Nephron progenitor cell (in vitro differentiated cells): Measurements from ENCODE around the gene LCE3C.

Experiments used
- DNase-seq: peaks from one replicate; pipeline ENCODE4 v3.0.0; 2021
- H3K27ac Mint-ChIP-seq: 2 replicates; pipeline ENCODE4 v1.8.0; 2021; ENCODE audit warnings: mild to moderate bottlenecking, moderate library complexity, mixed read lengths
- H3K27me3 Mint-ChIP-seq: 2 replicates; pipeline ENCODE4 v1.8.0; 2021; ENCODE audit warnings: mild to moderate bottlenecking, low read depth, mixed read lengths; ENCODE audit not compliant: poor library complexity
- H3K36me3 Mint-ChIP-seq: 2 replicates; pipeline ENCODE4 v1.8.0; 2021; ENCODE audit warnings: low read depth, mixed read lengths
- H3K4me1 Mint-ChIP-seq: 2 replicates; pipeline ENCODE4 v1.8.0; 2021; ENCODE audit warnings: mixed read lengths
- H3K4me3 Mint-ChIP-seq: 2 replicates; pipeline ENCODE4 v1.8.0; 2021; ENCODE audit warnings: mild to moderate bottlenecking, moderate library complexity, mixed read lengths
- H3K9me3 Mint-ChIP-seq: 2 replicates; pipeline ENCODE4 v1.8.0; 2021; ENCODE audit warnings: mild to moderate bottlenecking, moderate library complexity, mixed read lengths
- TF ChIP-seq, protein P1 (sequence below): fragments of 200-600 bp; sonication (generic); IDR thresholded peaks from 2 replicates; pipeline ENCODE4 v1.5.0; 2021; ENCODE audit warnings: antibody characterized with exemption

Gene LCE3C

DNA sequence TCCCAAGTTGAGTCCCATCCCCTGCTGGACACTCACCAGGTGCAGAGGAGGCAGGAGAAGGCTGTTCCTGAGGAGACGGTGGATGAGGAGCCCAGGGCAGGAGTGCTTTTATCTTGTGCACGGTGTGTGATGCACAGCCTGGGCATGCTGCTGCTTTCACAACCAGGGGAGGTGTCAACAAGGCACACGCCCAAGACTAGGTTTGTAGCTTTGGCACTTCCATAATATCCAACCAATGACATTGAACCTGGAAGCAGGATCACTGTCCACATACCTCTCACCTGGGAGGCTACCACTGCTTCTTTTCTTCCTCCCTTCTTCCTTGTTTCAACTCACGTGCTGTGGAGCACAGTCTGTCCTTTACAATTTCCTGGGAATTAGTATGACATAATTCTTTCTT is 19.6 kb upstream of the LCE3C start, which contains the start of gene LCE3D:
Gene LCE3D (minus strand): TSS at position 84 of the 400 bp plus-strand sequence. CDS start 580 bp downstream, outside the sequence.
- Mint-ChIP-seq H3K27me3 (peaks cover 4% of the 10 kb centered on the region), H3K4me3 (no peak within 1 kb of the TSS)

DNA sequence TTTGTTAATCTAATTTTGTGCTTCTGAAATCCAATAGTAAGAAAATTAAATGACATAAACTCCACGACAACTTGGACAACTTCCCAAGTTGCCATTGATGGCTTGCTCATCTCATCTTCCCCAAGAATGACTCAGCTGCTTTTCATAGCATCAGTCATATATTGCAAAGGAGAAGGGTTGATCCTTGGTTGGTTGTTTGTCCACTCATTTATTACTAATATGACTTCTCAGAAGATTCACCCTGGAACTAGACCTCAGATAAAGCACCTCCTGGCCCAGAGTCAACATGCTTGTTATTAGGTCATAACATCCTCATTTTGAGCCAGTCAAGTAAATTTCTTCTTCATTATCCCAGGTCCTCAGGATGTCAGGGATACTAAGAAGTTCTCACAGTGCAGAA is 17.4 kb upstream of the LCE3C start:
- Mint-ChIP-seq H3K27ac (no peak overlapping the region), H3K36me3 (no peaks in the 10 kb centered on the region), H3K4me3 (no peak overlapping the region), H3K9me3 (peaks cover 62% of the 10 kb centered on the region), H3K27me3 (no peaks in the 10 kb centered on the region), H3K4me1 (no peaks in the 10 kb centered on the region)
- no peak for DNase-seq
- TF ChIP-seq, protein P1, sequence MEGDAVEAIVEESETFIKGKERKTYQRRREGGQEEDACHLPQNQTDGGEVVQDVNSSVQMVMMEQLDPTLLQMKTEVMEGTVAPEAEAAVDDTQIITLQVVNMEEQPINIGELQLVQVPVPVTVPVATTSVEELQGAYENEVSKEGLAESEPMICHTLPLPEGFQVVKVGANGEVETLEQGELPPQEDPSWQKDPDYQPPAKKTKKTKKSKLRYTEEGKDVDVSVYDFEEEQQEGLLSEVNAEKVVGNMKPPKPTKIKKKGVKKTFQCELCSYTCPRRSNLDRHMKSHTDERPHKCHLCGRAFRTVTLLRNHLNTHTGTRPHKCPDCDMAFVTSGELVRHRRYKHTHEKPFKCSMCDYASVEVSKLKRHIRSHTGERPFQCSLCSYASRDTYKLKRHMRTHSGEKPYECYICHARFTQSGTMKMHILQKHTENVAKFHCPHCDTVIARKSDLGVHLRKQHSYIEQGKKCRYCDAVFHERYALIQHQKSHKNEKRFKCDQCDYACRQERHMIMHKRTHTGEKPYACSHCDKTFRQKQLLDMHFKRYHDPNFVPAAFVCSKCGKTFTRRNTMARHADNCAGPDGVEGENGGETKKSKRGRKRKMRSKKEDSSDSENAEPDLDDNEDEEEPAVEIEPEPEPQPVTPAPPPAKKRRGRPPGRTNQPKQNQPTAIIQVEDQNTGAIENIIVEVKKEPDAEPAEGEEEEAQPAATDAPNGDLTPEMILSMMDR, result no peak

More for the DNA sequence above, 19.6 kb upstream of the LCE3C start, which contains the start of gene LCE3D:
- Mint-ChIP-seq H3K27ac (no peak within 1 kb of the TSS), H3K4me1 (no peaks in the 10 kb centered on the region), H3K9me3 (peaks cover 74% of the 10 kb centered on the region), H3K36me3 (no peaks in the 10 kb centered on the region)
- no peak for DNase-seq
- TF ChIP-seq, protein P1, result no peak

DNA sequence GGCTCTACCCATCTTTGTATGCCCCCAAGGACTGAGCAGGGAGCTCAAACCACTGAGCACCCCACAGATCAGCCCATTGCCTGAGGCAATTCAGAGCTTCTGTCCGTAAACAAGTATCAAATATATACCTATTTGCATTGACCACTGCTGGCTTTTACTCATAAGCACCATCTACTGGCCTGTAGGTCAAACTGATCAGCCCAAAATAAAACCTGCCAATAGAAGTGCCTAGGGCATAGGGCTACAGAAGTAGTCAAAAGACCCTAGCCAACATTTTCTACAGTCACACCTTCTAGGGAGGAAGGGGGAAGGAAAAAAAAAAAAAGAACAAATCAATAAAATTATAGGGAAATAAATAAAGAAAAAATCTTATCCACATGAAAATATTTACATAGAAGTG is 14.4 kb upstream of the LCE3C start:
- no peak for DNase-seq
- Mint-ChIP-seq H3K27ac (no peak overlapping the region), H3K36me3 (no peaks in the 10 kb centered on the region), H3K27me3 (no peaks in the 10 kb centered on the region), H3K9me3 (peaks cover 53% of the 10 kb centered on the region), H3K4me3 (no peak overlapping the region), H3K4me1 (no peaks in the 10 kb centered on the region)
- TF ChIP-seq, protein P1, result no peak

DNA sequence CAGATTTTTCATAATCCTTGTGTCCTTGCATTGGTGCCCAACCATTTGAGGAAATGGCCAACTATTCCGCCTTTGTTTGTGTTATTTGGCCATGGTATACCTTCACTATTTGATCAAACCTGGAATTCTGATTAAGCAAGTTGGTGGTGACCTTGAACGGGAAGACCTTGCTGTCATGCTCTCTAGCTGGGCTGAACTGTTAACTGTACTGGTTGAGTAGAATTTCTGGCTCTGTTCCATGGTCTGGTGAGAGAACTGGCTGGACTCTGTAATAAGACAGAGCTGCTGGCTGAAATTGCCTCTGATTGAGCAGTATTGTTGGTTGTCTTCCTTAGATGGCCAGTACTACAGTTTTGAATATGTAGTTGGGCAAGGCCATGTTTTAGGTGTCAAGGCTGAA is 3.0 kb upstream of the LCE3C start:
- Mint-ChIP-seq H3K4me1 (no peaks in the 10 kb centered on the region), H3K4me3 (no peak overlapping the region), H3K36me3 (no peaks in the 10 kb centered on the region), H3K27me3 (peaks cover 10% of the 10 kb centered on the region), H3K27ac (no peak overlapping the region), H3K9me3 (peaks cover 50% of the 10 kb centered on the region)
- TF ChIP-seq, protein P1, result no peak
- no peak for DNase-seq

DNA sequence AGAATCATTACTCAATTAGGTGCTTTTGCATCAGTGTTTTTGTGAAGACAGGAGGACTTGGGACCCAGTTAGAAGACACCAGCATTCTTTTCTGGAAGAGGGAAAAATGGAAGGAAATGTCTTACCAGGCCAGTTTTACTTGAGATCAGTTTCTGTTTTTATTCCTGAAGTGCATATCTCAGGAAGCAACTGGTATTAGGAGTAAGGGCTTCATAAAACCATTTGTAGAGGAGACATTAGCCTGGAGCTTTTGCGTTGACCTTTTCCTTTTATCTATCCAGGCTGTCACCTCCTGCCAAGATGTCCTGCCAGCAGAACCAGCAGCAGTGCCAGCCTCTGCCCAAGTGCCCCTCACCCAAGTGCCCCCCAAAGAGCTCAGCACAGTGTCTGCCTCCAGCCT is 13.5 kb downstream of the LCE3C start, which contains the start of gene LCE3B:
Gene LCE3B (plus strand): TSS at position 301 of the 400 bp plus-strand sequence. CDS start 0 bp downstream, at position 301.
- TF ChIP-seq, protein P1, result no peak
- H3K27ac Mint-ChIP-seq, result no peak within 1 kb of the TSS
- no peaks in the 10 kb centered on the region for H3K4me1 Mint-ChIP-seq
- H3K36me3 Mint-ChIP-seq, result peaks cover 3% of the 10 kb centered on the region
- peaks cover 54% of the 10 kb centered on the region for H3K9me3 Mint-ChIP-seq
- no peak for DNase-seq
- H3K27me3 Mint-ChIP-seq, result no peaks in the 10 kb centered on the region
- H3K4me3 Mint-ChIP-seq, result no peak within 1 kb of the TSS

DNA sequence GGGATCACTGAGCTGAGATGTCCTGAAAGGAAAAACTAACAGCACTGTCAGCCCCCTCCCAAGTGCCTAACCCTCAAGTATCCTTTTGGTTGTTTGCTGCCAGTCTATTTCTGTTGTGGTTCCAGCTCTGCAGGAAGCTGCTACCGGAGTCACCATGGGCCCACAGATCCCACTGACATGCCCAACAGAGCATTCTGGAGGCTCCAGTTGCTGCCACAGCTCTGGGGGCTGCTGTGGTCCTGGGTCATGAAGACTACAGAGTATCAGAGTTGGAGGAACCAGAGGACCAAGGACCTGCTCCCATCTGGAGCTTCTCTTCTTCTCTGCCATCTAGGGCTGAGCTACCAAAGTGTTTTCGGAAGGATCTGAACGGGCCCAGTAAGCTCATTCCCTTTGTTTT is 22.0 kb downstream of the LCE3C start:
- no peak overlapping the region for H3K27ac Mint-ChIP-seq
- H3K27me3 Mint-ChIP-seq, result peaks cover 2% of the 10 kb centered on the region
- peaks cover 87% of the 10 kb centered on the region for H3K9me3 Mint-ChIP-seq
- H3K4me3 Mint-ChIP-seq, result no peak overlapping the region
- peaks cover 7% of the 10 kb centered on the region for H3K36me3 Mint-ChIP-seq
- no peaks in the 10 kb centered on the region for H3K4me1 Mint-ChIP-seq
- TF ChIP-seq, protein P1, result no peak
- no peak for DNase-seq
